Muscle of back (tissue), 13 donors: ENCODE measurements around the gene PKP3. TPM values are rescaled to one million over a fixed set of nuclear protein-coding genes. Genes with fewer than 3 reads are reported as not detected.
"Not testable (repeated sequence)": the region's sequence is repeated elsewhere in the genome, so short reads cannot be mapped to it uniquely, and the experiment has no call there.

Source experiments
- DNase-seq, 3 donors: peaks; one replicate each; pipeline versions ENCODE4 v3.0.0 to v3.0.0-alpha.2; 2013
- long read RNA-seq, 9 donors: transcript quantifications; one replicate each; lab custom pipeline, GENCODE V29; 2026
- polyA plus RNA-seq, 10 donors: library from polyadenylated mRNA; unstranded; fragments of 120-200 nt; gene quantifications; one replicate each; pipeline ENCODE4 v1.2.1, GENCODE V29; 2013; ENCODE audit not compliant: insufficient read length in 10 of 10

The PKP3 gene, protein sequence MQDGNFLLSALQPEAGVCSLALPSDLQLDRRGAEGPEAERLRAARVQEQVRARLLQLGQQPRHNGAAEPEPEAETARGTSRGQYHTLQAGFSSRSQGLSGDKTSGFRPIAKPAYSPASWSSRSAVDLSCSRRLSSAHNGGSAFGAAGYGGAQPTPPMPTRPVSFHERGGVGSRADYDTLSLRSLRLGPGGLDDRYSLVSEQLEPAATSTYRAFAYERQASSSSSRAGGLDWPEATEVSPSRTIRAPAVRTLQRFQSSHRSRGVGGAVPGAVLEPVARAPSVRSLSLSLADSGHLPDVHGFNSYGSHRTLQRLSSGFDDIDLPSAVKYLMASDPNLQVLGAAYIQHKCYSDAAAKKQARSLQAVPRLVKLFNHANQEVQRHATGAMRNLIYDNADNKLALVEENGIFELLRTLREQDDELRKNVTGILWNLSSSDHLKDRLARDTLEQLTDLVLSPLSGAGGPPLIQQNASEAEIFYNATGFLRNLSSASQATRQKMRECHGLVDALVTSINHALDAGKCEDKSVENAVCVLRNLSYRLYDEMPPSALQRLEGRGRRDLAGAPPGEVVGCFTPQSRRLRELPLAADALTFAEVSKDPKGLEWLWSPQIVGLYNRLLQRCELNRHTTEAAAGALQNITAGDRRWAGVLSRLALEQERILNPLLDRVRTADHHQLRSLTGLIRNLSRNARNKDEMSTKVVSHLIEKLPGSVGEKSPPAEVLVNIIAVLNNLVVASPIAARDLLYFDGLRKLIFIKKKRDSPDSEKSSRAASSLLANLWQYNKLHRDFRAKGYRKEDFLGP
- 10 to 100 TPM in 1 of 10 donors, 1 to 10 TPM in 1, under 1 TPM in 6, not detected in 2; 0.14 to 14.1 (median 0.61) TPM for polyA plus RNA-seq
- long read RNA-seq, donor 1, partial matches to known transcripts, result 0 of 1 reads
- long read RNA-seq, donor 1, other reads (novel, unspliced or antisense), result 0 of 1 reads
- long read RNA-seq, donor 2, result 0 reads
- long read RNA-seq, donor 3, result 0 reads
- long read RNA-seq, donor 4, result 0 reads
- long read RNA-seq, donor 5, result 0 reads
- long read RNA-seq, donor 6, result 0 reads
- long read RNA-seq, donor 7, result 0 reads
- long read RNA-seq, donor 8, result 0 reads
- long read RNA-seq, donor 9, result 0 reads

DNA sequence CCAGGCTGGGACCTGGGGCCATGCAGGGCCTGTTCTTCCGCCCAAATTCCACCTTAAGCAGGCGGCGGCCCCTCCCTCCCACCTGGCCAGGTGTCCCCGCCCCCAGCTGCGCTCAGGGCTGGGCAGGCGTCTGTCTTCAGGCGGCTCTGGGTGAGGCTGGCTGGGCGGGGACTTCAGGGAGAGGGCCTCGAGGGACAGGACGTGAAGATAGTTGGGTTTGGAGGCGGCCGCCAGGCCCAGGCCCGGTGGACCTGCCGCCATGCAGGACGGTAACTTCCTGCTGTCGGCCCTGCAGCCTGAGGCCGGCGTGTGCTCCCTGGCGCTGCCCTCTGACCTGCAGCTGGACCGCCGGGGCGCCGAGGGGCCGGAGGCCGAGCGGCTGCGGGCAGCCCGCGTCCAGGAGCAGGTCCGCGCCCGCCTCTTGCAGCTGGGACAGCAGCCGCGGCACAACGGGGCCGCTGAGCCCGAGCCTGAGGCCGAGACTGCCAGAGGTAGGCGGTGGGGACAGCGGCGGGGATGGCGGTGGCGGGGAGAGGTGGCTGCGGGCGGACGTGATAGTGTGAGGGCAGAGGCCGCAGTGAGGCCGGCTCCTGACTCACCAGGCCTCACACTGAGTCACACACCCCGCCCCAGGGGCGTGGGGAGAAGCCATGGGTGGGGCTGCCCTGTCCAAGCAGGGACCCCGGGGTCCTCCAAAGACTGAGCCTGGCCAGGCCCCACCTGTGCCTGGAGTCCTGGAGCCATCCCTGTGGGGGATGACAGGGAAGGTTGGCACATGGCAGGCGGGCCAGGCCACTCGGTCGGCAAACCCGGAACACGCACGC is at the start of gene PKP3:
TSS of gene PKP3 (plus strand) at position 176 of the 824 bp plus-strand sequence. CDS start at position 260, 84 bp downstream.
- no peak for DNase-seq

DNA sequence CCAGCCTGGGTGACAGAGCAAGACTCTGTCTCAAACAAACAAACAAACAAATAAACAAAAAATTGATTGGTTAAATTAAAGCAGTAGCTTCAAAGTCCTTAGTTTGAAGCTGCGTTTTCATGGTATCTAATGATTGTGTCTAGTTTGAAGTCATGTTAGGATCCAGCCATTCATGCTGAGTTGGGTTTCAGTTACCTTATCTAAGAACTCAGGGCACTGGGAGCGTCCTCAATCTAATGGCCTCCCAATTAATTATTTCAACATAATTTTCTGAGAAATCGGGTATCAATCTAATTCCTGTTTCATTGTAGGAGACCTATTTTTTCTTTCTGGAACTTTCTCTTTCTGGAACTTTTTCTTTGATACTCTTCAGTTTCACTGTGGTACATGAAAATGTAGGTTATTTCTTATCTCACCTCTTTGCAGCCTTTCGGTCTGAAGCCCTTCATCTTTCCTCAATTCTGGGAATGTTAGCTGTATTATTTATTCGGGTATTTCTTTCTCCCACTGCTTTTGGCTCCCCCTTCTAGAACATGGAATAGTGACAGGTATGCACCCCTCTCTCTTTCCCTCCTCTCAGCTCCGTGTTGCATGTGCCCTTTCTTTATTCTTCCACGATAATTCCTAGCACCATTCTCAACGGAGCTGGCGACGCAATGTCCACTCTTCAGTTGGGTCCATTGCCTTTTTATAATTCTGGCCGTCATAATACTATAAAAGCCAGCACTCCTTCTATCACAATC is 49.0 kb upstream of the PKP3 start:
- no peak for DNase-seq

DNA sequence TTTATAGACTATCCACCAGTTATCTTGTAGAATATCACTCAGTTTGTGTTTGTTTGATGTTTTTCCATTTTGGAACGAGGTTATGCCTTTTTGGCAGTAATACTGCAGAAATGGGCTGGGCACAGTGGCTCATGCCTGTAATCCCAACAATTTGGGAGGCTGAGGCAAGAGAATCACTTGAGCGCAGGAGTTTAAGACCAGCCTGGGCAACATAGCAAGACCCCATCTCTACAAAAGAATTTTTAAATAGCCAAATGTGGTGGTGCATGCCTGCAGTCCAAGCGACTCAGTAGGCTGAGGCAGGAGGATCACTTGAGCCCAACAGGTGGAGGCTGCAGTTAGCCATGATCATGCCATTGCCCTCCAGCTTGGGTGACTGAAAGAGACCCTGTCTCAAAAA is 47.5 kb upstream of the PKP3 start:
- DNase-seq, result no peak

DNA sequence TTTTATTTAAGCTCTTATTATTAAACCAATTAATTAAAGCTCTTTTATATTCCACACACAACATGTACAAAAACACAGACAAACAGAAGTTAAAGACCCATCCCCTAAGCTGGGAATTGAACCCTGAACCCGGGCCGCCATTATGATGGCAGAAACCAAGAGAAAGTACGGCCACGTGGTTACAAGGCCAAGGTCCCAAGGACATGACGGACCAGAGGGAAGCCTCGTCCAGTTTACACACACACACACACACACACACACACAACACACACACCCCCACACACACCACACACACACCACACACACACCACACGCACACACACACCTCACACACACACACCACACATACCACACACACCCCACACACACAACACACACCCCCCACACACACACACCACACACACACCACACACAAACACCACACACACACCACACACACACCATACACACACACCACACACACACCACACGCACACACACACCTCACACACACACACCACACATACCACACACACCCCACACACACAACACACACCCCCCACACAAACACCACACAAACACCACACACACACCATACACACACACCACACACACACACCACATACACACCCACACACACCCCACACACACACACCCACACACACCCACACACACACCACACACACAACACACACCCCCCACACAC is 44.6 kb upstream of the PKP3 start:
- DNase-seq, result not testable (repeated sequence)

DNA sequence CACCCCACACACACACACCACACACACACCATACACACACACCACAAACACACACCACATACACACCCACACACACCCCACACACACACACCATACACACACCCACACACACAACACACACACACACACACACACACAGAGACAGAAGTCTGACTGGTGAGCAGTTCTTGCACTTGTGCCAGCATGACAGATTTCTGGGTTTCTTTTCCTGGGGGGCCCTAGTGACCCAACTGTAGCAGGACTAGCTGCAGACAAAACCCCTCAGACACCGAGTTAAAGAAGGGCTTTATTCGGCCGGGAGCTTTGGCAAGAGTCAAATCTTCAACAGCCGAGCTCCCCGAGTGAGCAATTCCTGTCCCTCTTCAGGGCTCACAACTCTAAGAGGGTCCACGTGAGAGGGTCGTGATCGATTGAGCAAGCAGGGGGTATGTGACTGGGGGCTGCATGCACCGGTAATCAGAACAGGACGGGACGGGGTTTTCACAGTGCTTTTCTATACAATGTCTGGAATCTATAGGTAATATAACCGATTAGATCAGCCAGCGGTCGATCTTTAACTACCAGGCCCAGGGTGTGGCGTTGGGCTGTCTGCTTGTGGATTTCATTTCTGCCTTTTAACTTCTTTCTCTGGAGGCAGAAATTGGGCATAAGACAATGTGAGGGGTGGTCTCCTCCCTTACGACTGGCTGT is 43.8 kb upstream of the PKP3 start:
- not testable (repeated sequence) for DNase-seq

DNA sequence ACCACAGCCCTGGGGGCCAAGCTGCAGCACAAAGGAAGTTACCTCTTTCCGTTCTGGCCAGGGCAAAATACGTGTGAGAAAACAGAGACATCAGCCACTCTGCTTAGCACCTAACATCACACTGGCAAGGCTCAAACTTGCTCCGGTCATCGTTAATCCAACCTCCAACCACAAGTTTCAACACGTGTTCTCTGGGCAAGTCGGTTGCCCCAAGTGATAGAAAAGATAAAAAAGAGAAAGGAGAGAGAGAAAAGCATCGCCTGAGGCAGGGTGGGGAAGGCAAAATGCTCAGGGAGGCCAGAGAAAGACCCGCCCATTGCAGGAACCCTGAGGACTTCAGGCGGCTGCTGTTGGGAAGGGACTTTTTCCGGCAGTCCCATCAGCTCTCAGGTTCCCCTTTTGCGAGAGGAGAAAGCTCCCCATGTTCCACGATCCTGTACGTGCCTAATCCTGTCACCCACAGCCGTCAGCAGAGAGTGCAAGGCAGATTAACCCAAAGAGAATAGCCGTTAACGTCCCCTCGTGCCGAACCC is 43.2 kb upstream of the PKP3 start:
- peak in 1 of 3 donors; percentile 64 for DNase-seq

DNA sequence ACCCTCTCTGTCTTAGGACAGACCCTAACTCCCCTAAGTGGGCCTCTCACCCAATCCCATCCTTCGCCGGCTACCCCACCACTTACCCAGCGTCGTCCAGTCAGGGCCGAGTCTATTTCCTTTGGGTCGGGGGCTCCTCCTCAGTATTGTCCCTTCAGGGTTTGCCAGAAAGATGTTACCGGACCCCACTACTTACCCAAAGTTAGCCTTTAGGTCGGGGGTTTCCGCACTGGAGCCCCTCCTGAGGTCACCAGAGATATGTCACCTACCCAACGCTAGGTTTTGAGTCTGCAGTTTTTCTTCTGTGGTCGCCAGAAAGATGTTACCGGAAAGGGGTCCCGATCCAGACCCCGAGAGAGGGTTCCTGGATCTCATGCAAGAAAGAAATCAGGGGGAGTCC is 42.6 kb upstream of the PKP3 start:
- DNase-seq, result no peak

DNA sequence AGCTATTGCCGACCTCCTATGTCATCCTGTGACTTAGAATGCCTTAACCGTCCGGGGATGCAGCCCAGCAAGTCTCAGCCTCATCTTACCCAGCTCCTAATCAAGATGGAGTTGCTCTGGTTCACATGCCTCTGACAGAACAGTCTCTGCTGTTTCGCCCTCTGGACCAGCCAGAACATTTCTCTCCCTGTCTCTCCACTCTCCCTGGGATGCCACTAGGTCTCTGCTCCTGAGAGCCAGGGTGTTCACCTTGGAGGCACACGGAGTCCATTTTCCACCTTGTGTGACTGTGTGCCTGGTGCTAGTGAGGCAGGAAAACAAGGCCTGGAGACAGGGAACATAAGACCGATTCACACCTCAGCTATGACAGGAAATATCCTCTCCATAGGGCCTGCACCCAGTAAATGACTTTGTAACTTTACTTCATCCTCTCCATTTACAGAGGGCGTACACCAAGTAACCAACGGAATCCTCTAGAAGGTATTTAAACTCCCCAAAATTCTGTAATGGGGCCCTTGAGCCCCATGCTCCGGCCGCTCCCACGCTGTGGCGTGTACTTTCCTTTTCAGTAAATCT is 41.5 kb upstream of the PKP3 start:
- DNase-seq, result no peak

DNA sequence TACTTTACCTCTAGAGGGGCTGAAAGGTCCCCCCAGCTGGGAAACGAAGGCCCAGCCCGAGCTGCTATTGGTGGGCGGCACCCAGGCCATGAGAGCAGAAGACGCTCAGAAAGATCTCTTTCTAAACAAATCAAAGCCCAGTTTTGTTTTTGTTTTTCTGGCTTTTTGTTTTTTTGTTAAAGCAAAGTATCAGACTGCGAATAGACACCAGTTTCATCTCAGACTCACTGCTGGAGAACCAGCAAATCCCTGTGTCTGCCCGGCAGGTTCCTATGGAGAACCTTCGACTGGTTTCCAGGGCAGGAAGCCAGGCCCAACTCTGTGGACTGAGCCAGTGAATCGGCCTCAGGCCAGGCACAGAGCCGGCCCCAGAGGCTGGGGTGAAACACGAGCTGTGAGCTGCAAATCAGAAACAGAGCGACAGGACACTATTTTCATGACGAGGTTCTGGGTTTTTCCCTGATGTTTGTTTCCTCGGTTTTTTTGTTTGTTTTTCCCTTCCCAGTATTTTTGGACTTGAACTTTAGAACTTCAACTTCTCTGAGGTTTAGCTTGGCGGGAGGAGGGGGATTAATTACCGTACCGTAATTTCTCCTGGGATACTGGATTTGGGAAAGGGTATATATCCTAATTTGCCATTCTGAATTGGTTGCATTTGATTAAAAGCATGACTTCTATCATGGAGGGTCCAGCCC is 40.7 kb upstream of the PKP3 start:
- DNase-seq, result peak; percentile 78 to 94 (median 91)

DNA sequence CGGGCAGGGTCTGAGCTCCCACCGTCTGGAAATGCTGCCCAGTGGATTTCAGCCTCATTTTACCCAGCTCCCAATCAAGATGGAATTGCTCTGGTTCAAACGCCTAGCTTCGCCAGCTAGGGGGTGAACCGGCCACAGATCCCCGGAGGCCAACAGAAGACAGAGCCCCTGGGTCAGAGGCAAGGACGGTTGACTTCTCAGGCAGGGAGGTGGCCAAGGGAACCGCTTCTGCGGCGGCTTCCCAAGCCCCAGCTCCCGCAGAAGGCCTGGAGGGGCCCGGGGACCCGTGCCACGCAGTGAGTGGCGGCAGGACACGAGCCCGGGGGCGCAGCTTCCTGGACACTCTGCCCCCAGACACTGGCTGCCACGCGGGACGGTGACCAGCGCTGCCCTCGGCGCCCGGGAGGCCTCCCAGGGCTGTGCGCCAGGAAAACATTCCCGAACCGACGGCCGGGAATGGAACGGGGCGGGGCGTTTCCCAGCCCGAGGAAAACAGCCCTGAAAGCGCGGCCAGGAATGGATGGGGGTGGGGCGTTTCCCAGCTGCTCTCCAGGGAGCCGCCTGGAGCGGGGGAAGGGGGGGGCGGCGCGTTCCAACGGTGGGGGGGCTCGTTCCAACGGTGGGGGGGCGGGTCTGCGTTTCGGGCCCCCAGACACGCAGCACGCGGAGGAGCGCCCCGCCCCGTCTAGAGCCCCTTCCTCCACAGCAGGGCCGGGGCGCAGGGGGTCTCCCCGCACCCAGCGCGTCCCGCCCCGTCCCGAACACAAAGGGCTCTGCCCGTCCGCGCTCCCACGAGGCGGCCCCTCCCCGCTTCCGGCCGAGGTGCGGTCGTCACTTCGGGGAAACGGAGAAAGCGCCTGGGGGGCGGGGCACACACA is 38.2 kb upstream of the PKP3 start:
- DNase-seq, result peak; percentile 94 to 97 (median 96)

DNA sequence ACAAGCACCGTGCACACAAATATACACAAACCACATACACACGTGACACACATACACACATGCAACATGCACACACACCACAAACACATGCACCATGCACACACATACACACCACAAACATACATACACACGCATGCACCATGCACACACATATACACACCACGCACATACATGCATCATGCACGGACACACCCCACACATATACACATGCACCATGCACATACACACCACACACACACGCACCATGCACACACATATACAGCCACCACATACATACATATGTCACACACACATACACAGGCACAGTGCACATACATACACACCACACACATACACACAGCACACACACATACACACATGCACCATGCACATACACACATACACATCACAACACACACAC is 37.4 kb upstream of the PKP3 start:
- DNase-seq, result no peak

DNA sequence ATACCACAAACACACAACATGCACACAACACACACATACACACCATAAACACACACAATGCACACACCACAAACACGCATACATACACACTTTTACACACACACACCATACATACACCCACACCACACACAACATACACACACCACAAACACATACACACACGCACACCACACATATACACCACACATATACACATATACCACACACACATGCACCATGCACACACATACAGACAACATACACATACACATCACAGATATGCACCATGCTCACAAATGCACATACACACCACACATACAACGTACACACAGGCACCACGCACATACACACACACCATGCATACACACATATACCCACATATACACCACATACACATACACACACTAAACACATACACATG is 36.4 kb upstream of the PKP3 start:
- no peak for DNase-seq

DNA sequence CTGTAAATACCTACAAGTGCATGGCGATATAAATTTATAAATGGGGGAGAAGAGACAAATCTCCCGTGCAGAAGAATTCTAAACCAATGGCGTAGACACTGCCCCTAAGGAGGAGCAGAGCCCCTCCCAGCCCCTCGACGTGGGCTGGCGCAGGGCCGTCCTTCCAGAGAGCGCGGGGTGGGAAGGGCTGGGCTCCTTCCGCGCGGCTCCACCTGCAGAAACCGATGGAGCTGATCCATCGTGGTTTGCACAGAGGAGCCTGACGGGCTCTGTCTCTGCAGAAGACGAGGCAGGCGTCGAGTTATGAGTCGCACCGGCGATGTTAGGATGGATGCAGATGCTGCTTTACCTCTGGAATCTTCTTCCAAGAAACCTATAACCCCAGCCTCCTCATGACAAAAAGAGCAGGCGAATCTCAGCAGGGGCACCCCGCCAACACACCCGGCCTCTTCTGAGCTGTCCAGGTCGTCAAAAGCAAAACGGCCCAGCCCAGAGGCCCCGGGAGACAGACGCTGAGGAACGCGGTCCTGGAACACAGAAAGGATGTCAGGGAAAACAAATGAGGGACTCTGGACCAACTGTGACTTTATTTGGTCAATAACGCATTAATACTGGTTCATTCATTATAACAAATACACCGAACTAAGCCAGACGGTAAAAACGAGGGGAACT is 35.7 kb upstream of the PKP3 start:
- peak in 1 of 3 donors; percentile 46 for DNase-seq

DNA sequence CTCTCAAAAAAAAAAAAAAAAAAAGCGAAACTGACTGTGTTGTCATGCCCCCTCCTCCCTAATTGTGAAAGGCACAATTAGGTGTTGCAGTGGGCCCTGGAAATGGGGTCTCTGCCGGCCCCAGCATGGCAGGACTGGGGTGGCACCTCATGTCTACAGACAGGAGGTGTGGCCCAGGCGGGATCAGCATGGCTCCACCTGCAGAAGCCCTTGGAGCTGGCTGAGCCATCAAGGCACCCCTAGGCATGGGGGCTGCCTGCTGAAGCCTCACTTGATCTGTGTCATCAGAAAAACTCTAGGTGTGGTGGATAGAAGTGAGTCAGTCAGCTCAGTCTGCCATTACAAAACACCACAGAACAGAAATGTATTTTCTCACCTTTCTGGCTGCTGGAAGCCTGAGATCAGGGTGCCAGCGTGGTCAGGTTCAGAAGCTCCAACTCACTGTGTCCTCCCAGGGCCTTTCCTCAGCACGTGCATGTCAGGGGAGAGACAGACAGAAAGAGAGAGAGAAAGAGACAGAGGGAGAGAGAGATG is 34.8 kb upstream of the PKP3 start:
- no peak for DNase-seq

DNA sequence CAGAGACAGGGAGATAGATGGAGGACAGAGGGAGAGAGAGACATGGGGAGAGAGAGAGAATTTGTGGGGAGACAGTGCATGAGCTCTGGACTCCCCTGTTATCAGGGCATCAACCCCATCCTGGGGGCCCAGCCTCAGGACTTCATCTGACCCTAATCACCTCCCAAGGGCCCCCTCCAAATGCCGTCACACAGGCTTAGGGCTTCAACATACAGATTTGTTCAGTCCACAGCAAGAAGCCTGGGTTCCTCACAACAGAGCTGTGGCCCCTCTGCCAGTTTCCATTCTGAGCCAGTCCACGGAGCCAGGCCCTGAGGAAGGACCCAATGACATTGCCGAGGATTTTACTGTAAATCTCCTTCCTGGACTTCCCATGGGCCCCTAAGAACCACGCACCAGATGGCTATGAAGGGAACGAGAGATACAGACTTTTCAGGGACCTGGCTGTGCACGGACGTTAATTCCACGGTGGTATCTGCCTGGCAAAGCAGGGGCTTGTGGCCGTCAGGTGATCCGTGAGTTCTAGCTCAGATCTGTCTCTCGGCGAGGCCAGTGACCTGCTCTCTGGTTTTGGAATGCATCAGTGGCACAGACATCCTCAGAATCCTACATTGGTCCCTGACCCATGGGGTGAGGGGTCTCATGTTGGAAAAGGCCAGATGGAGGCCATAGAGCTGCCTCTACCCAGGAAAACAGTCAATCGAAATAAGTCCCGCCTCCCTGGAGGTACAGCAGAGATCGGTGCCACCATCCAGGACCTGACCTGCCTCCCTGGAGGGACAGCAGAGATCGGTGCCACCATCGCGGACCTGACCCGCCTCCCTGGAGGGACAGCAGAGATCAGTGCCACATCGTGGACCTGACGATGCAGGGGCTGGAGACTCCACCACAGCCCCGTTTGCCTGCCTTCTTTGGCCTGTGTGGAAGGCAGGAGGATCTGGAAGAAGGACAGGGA is 33.4 kb upstream of the PKP3 start:
- DNase-seq, result no peak
